Measurements from ENCODE around the gene RIPK4. TPM values are rescaled to one million over a fixed set of nuclear protein-coding genes. Genes with fewer than 3 reads are reported as not detected.

RIPK4 gene
- total RNA-seq, 1 donor from 2014 or later = 1.8 TPM

- Mint-ChIP-seq H3K9me3 (ENCODE audit: unreplicated experiment) (no peaks in the 10 kb centered on the region), H3K4me3 (ENCODE audit: unreplicated experiment) (no peak overlapping the region), H3K36me3 (ENCODE audit: low read depth, unreplicated experiment) (peaks cover 4% of the 10 kb centered on the region), H3K27ac (ENCODE audit: unreplicated experiment) (no peak overlapping the region), H3K27me3 (ENCODE audit: low read depth, unreplicated experiment) (peaks cover 12% of the 10 kb centered on the region), H3K4me1 (ENCODE audit: low read depth, unreplicated experiment) (peaks cover 2% of the 10 kb centered on the region)
- Histone ChIP-seq H4K20me1 (ENCODE audit: insufficient read depth, low read length) (no peaks in the 10 kb centered on the region), H3K9ac (ENCODE audit: low read length) (no peak overlapping the region), H3K79me2 (ENCODE audit: insufficient read depth, low read length) (no peaks in the 10 kb centered on the region), H3K27ac (ENCODE audit: low read depth, low read length) (no peak overlapping the region), H3K4me1 (ENCODE audit: insufficient read depth, low read length) (no peaks in the 10 kb centered on the region), H3K4me2 (ENCODE audit: low read length) (no peak overlapping the region), H3K9me3 (ENCODE audit: insufficient read depth, low read depth, low read length) (no peaks in the 10 kb centered on the region), H2AFZ (ENCODE audit: low read depth, low read length) (no peak overlapping the region), H3K4me3 (ENCODE audit: insufficient read depth, low read depth, low read length) (no peak overlapping the region), H3K36me3 (ENCODE audit: insufficient read depth, low read length) (no peaks in the 10 kb centered on the region), H3K27me3 (ENCODE audit: insufficient read depth, low read length) (no peaks in the 10 kb centered on the region)
- DNase-seq (ENCODE audit: low read depth) (no peak), FAIRE-seq (no peak)
- TF ChIP-seq CTCF (IDR thresholded peaks at IDR 0.05; ENCODE audit: insufficient read depth, low read depth, low read length) (no peak), EZH2 (IDR thresholded peaks at IDR 0.05; ENCODE audit: insufficient read depth, low read length) (no peak)
These were observed 20.7 kb downstream of the RIPK4 start for GRCh38 chr21:41745971-41746743.

- no peak overlapping the region for H3K4me2 ChIP-seq (ENCODE audit: low read length)
- no peak overlapping the region for H3K27ac ChIP-seq (ENCODE audit: low read depth, low read length)
- peaks cover under 1% of the 10 kb centered on the region for H3K4me1 Mint-ChIP-seq (ENCODE audit: low read depth, unreplicated experiment)
- no peaks in the 10 kb centered on the region for H3K9me3 ChIP-seq (ENCODE audit: insufficient read depth, low read depth, low read length)
- no peaks in the 10 kb centered on the region for H3K36me3 ChIP-seq (ENCODE audit: insufficient read depth, low read length)
- no peaks in the 10 kb centered on the region for H4K20me1 ChIP-seq (ENCODE audit: insufficient read depth, low read length)
- no peak overlapping the region for H3K9ac ChIP-seq (ENCODE audit: low read length)
- FAIRE-seq = no peak
- no peaks in the 10 kb centered on the region for H3K79me2 ChIP-seq (ENCODE audit: insufficient read depth, low read length)
- no peak overlapping the region for H3K27ac Mint-ChIP-seq (ENCODE audit: unreplicated experiment)
- no peak overlapping the region for H3K4me3 ChIP-seq (ENCODE audit: insufficient read depth, low read depth, low read length)
- no peak for TF ChIP-seq EZH2 (IDR thresholded peaks at IDR 0.05; ENCODE audit: insufficient read depth, low read length)
- TF ChIP-seq CTCF (IDR thresholded peaks at IDR 0.05; ENCODE audit: insufficient read depth, low read depth, low read length) = no peak
- no peak overlapping the region for H2AFZ ChIP-seq (ENCODE audit: low read depth, low read length)
- DNase-seq (ENCODE audit: low read depth) = no peak
- peaks cover 10% of the 10 kb centered on the region for H3K27me3 Mint-ChIP-seq (ENCODE audit: low read depth, unreplicated experiment)
- H3K27me3 ChIP-seq (ENCODE audit: insufficient read depth, low read length) = no peaks in the 10 kb centered on the region
- no peaks in the 10 kb centered on the region for H3K4me1 ChIP-seq (ENCODE audit: insufficient read depth, low read length)
- no peak overlapping the region for H3K4me3 Mint-ChIP-seq (ENCODE audit: unreplicated experiment)
- peaks cover 6% of the 10 kb centered on the region for H3K36me3 Mint-ChIP-seq (ENCODE audit: low read depth, unreplicated experiment)
- no peaks in the 10 kb centered on the region for H3K9me3 Mint-ChIP-seq (ENCODE audit: unreplicated experiment)
These were observed 21.6 kb downstream of the RIPK4 start for GRCh38 chr21:41745026-41745820.
